HG02571 (cell line): Measurements from ENCODE around the gene EIF3F.

Experiments used
- ATAC-seq: cut with Tn5 transposase; IDR thresholded peaks from one replicate; pipeline ENCODE4 v1.9.1; 2021; ENCODE audit warnings: mild to moderate bottlenecking, moderate library complexity; ENCODE audit not compliant: unreplicated experiment

EIF3F gene

GRCh38 chr11:8036002-8036802 lies 49.1 kb downstream of the EIF3F start:
- ATAC-seq = no peak

GRCh38 chr11:8036986-8037385 lies 49.8 kb downstream of the EIF3F start:
- no peak for ATAC-seq

- ATAC-seq = no peak
These were observed 51.3 kb downstream of the EIF3F start for GRCh38 chr11:8038393-8038792.

- ATAC-seq = no peak
These were observed 51.8 kb downstream of the EIF3F start for GRCh38 chr11:8038811-8039529.

- no peak for ATAC-seq
These were observed 52.6 kb downstream of the EIF3F start for GRCh38 chr11:8039530-8040260.

- ATAC-seq = no peak
These were observed 53.3 kb downstream of the EIF3F start for GRCh38 chr11:8040261-8040920.

GRCh38 chr11:8040921-8041285 lies 53.8 kb downstream of the EIF3F start:
- no peak for ATAC-seq

- no peak for ATAC-seq
These were observed 54.4 kb downstream of the EIF3F start for GRCh38 chr11:8041576-8041975.

GRCh38 chr11:8043756-8044155 lies 56.6 kb downstream of the EIF3F start:
- no peak for ATAC-seq

- no peak for ATAC-seq
These were observed 58.7 kb downstream of the EIF3F start for GRCh38 chr11:8045839-8046238.

GRCh38 chr11:8047382-8047781 lies 60.2 kb downstream of the EIF3F start:
- ATAC-seq = no peak

- ATAC-seq = no peak
These were observed 61.9 kb downstream of the EIF3F start for GRCh38 chr11:8049084-8049483.
